Fibroblast of the aortic adventitia (primary cell): ENCODE results near the gene GGT7. TPM values are rescaled to one million over a fixed set of nuclear protein-coding genes. Genes with fewer than 3 reads are reported as not detected.

Experiments
- DNase-seq: peaks from one replicate; pipeline ENCODE4 v3.0.0-alpha.2; 2010; ENCODE audit warnings: low read depth
- H3K4me3 ChIP-seq: 2 replicates; pipeline ENCODE4 v1.5.1; 2011; ENCODE audit warnings: low read depth, mild to moderate bottlenecking, control low read depth, low read length, moderate library complexity
- total RNA-seq: library from RNA; depleted of rRNA; stranded (reverse); fragments of >200 nt; gene quantifications from 2 replicates; pipeline ENCODE4 v1.2.3, GENCODE V29; 2012; ENCODE audit warnings: low replicate concordance
- TF ChIP-seq, protein P1 (sequence below): IDR thresholded peaks from 2 replicates; pipeline ENCODE4 v1.5.1; 2011; ENCODE audit warnings: mild to moderate bottlenecking, low read length, control low read depth, inconsistent platforms; ENCODE audit not compliant: insufficient read depth

The GGT7 gene
- total RNA-seq, 1 donor = 6.5 TPM

DNA sequence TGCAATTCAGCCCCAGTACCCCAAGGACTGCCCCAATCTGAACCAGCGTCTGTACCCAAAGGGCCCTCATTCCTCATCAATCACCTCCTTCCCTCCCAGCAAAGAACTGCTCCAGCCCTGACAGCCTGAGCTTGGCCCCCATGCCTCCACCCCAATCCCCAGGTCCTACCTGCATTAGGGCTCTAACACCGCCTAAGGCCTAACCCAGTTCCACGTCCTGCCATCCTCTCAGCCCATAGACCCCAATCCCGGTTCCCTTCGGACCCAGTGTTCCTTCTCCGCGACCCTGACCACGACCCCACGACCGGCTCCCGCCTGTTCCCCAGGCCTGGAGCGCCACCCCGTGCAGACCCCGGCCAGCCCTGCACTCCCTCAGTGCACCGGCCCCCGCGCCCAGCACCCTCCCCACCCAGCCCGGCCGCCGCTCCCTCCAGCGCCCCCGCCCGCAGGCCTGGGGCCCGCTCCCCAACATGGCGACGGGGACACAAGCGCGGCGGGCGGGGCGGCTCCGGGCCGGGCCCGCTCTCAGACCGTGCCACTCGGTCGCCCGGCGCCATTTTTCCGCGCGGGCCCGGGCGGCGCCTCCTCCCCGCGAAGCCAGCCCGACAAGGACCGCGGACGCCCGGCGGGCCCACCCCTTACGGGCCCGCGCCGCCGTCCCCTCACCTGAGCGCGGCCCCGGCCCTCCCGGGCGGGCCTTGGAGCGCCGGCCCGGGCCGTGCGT is 47.7 kb downstream of the GGT7 start:
- peak overlapping the region; percentile 100 for H3K4me3 ChIP-seq
- peak; percentile 16 for DNase-seq
- TF ChIP-seq, protein P1, sequence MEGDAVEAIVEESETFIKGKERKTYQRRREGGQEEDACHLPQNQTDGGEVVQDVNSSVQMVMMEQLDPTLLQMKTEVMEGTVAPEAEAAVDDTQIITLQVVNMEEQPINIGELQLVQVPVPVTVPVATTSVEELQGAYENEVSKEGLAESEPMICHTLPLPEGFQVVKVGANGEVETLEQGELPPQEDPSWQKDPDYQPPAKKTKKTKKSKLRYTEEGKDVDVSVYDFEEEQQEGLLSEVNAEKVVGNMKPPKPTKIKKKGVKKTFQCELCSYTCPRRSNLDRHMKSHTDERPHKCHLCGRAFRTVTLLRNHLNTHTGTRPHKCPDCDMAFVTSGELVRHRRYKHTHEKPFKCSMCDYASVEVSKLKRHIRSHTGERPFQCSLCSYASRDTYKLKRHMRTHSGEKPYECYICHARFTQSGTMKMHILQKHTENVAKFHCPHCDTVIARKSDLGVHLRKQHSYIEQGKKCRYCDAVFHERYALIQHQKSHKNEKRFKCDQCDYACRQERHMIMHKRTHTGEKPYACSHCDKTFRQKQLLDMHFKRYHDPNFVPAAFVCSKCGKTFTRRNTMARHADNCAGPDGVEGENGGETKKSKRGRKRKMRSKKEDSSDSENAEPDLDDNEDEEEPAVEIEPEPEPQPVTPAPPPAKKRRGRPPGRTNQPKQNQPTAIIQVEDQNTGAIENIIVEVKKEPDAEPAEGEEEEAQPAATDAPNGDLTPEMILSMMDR = no peak

DNA sequence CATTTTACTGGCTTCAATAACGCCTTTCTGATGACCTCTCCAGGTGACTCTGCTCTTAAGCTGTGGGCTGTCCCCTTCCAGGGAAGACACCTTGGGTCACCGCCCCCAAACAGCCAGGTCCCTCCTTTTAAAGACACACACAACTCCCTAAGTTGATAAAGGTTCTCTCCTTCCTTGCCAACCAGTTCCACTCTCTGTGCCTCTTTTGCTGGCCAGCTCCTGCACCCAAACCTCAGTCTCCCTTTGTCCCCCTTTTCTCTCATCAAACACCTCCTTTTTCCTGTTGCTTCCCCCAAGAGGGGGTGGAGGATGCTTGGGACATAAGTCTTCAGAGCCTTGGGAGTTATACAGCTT is 48.2 kb downstream of the GGT7 start:
- DNase-seq = peak; percentile 48
- TF ChIP-seq, protein P1 = no peak

DNA sequence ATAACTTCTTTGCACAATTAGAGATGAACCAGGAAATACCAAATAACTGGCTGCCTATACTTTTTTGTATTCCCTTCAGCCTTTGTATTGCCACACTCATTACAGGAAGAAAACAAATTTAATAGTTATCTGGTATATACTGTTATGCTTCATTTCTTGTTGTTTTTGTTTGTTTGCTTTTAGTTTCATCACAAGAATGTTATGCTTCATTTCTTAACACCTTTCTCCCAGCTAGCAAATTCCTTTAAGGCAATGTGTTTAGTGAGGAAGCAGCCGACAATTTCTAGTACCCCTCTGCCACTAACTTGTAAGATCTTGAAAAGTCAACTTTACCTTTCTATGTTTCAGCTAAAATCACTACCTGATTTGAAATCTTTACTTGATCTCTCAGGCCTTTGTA is 48.6 kb downstream of the GGT7 start:
- TF ChIP-seq, protein P1 = no peak
- peak; percentile 7 for DNase-seq

More for the DNA sequence above, 48.2 kb downstream of the GGT7 start:
- H3K4me3 ChIP-seq = peak overlapping the region; percentile 100

DNA sequence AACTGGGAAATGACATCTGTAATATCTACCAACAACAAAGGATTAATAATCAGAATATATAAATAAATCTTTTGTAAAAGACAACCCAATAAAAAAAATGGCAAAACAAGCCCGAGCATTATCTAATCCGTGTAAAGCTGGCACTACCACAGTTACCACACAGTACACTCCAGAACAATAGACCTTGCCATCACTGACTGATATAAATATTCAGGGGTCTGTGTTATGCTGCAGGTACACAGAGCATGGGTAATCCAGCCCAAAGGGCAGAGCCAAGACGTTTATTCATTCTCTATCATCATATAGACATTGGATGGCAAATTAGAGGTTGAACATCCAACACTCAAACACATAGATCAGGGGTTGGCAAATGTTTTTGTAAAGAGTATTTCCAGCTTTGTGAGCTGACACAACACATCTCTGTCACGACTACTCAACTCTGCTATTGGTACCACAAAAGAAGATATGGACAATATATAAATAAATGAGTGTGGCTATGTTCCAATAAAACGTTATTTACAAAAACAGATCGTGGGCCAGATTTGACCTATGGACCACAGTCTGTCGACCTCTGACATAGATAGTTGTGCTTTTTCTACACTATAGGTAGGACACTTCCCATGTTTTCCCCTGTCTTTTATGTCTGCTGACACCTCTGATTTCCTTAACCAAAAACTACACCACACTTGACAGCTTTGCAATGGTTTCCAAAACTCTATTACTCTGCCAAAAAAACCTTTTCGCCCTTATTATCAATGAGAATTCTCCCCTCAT is 51.7 kb downstream of the GGT7 start:
- H3K4me3 ChIP-seq = no peak overlapping the region
- no peak for DNase-seq
- TF ChIP-seq, protein P1 = no peak

More for the DNA sequence above, 48.6 kb downstream of the GGT7 start:
- H3K4me3 ChIP-seq = peak overlapping the region; percentile 100

DNA sequence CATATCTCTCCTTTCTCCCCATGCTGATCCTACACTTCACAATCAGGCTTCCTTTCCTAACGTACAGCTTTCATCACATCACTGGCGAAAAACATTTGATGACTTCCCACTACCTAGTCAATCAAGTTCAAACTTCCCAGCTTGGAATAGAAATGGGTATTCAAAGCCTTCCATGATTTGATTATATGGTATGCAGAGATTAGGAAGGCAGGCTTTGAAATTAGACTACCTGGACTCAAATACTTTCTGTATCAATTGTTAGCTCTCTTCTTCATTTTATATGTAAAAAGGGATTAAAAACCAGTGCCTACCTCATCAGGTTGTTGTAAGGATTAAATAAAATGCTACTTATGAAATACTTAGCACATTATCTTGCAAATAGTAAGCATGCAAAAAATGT is 54.9 kb downstream of the GGT7 start:
- DNase-seq = no peak

DNA sequence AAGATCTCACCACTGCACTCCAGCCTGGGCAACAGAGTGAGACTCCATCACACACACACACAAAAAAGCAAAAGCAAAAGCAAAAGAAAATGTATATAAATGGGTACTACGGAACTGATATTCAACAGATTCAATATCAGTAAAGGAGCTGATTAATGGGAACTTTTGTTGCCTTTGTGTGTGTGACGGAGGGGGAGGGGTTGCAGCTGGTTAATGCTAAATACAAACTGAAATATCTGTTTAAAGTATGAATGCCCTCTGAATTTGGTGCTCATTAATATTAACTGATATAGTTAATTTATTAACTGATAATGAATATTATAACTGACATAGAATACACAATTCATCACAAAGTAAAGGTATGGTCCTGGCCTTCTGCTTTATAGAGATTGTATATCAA is 55.6 kb downstream of the GGT7 start:
- no peak for DNase-seq
- TF ChIP-seq, protein P1 = no peak
- no peak overlapping the region for H3K4me3 ChIP-seq

More for the DNA sequence above, 54.9 kb downstream of the GGT7 start:
- H3K4me3 ChIP-seq = no peak overlapping the region
- TF ChIP-seq, protein P1 = no peak
